DMS79 (cell line): Measurements from ENCODE around the gene TMEM108.

Experiments
- DNase-seq: peaks from one replicate; lab custom pipeline; 2025; lab: John Stamatoyannopoulos, UW

Gene TMEM108

DNA sequence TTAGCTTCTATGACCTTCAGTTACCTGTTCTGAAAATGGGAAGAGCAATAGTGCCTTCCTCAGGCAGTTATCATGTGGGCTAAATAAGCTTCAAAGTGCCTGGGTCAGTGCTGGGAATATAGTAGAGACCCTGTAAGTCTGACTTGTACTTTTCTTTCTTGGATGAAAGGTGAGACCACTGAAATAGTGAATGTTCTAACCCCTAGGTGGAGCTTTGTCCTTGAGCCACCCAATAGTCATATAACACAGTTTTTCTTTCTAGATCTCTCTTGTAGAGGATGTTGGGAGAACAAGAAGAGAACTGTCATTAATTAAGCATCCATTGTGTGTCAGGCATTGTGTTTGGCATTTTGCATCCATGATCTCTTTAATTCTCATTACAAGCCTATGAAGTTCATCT lies 348.7 kb downstream of the TMEM108 start:
- DNase-seq, result no peak

DNA sequence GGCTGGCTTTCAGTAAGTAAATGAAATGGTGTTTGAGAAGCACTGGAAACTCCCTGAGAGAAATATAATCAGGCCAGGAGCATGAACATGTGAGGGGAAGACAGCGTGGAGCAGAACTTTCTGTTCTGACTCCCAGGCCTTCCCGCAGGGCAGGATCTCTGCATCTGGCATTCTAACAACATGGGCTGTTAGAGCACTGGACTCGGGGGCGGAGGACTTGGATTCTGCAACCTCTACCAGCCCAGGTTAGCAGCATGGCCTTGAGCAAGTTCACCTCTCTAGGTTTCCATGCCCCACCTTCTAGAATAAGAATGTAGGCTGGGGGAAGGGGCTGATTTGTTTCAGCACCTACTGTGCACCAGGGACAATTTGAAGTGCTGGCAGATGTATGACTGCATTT lies 349.1 kb downstream of the TMEM108 start:
- DNase-seq, result no peak

DNA sequence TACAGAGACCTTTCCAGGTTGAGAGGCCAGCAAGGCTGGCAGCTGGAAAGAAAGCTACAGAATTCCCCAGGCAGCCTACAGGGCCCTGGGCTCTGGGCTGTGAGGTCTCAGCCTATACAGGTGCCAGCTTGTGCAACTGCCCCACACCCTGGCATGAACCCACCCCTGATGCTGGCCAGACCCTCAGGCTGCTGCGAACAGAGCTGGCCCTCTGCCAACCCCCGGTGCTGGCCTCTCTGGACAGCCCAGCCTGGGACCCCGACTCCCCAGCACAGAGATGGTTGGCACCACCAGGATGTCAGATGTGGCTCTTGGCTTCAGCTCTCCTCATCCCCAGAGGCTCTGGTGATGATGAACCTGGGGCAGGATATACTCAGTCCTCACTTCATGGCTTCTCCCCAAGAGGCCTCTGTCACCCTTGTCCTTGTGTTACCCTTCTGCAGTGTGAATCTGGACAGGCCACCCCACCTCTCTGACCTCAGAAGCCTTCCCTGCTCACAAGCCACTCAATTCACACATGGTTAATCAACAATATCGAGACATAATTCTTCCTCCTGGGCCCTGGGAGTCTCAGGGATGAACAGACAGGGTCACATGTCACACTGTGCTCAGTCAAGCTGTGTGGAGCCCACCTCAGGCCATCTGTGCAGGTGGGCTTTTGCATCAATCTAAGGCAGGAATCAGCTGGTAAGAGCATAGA lies 350.7 kb downstream of the TMEM108 start:
- DNase-seq, result no peak

DNA sequence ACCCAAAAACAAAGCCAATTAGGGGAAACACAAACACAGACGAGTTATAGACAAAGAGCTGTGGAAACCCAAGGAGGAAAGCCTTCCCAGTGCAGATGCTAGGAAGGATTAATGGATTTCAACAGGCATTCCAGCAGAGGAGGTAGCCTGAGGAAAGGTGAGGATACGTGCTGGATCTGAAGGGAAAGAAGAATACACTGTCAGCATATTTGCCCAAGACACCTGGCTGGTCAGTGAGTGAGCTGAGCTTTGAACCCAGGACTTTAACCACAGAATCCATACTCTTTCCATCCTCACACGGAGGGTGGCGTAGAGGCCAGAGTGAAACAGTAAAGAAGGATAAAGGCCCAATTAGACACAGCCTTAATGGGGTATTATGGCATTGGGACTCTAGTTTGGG lies 352.5 kb downstream of the TMEM108 start:
- no peak for DNase-seq

DNA sequence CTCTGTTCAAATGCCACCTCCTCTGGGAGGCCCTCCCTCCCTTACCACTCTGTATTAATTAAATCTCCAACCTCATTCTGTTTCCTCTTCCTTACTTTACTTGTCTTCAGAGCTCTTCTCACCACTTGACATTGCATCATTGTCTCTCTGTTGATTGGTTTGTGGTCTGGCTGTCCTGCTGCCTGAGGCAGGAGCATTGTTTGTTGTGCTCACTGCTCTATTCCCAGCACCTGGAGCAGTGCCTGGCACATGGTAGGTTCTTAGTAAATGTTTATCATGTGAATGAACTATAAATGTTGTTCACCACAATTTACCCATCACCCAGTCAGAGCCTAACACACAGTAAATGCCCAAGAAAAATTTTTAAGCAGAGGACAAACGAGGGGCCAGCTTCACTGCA lies 355.0 kb downstream of the TMEM108 start:
- DNase-seq, result no peak

DNA sequence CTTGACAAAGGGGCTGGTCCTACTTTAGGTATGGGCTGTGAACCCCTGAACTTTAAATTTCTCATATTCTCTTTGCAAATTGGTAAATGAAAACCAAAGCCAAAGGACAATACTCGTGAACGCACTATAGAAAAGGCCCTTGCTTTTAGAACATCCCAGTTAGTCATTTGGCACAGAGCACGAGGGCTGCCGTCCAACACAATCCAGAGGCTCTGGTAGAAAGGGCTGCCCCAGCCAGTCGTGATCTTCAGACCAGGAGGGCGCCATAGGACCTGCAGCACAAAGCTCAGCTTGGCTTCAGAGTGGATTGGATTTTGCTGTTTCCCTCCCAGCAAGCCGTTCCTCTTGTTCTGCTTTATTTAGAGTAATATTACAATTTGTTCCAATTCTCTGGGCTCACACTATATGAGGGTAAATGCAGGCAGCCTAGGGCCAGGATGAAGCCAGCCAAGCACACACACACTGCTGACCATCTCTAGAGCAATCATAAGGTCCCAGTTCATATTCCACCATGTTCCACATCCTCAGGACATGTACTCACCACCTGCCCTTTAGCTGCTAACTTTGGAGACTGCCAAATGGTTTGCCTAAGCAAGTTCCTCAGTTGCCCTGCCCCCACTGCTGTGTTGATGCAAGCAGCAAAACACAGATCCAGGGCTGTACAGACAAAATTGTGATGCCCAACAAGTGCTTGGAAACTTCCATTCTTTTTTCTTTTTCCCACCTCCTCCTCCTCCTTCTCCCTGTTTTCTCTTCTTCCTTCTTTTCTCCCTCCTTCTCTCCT lies 355.7 kb downstream of the TMEM108 start:
- no peak for DNase-seq

DNA sequence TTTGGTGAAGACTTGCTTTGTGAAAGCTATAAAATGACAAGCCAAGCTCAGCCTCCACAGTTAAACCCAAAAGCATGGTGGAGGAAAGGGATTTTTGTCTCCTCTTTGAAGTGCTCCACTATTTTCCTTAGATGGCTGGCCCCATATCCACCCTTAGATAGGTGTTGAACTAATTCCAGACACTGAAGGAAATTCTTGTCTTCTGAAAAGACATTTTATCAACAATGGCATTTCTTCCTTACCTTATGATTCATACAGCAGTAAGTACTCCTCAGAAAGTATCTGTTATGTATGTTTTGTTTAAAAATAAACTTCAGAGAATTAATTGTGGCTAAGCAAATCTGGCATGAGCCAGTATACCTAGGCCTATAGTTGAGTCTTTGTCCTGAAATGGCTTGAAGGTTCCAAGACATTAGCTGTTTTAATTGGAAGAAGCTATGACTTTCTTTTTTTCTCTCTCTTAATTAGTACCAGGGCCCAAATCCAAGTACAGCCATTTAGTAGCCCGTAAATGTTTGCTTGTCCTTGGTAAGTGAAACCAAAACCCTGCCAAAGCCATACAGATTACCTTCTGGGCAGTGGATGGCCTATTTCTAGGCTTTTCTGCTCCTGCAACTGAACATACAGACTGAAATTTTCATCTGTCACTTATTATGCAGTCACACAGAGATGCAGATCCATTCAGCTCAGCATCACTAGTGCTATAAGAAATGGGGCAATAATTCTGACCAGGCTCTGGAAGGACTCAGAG lies 356.5 kb downstream of the TMEM108 start:
- DNase-seq, result no peak

DNA sequence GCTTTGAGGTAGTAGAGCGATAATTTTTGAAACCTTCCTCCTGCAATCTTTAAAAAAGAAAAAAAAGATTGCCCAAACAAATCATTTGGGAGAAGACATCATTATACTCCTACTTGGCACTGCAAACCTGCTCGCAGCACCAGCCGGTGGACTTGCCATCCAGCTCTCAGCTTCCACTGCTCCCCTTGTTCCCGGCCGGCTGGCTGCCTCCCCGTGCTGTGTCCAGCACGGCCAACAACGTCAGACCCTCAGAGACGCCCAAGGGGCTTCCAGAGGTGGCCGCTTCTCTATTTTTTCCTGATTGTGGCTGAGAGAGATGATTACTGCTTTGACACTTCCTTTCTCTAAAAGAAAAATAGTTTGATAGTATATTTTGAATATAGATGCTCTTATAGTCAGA lies 358.7 kb downstream of the TMEM108 start:
- no peak for DNase-seq

DNA sequence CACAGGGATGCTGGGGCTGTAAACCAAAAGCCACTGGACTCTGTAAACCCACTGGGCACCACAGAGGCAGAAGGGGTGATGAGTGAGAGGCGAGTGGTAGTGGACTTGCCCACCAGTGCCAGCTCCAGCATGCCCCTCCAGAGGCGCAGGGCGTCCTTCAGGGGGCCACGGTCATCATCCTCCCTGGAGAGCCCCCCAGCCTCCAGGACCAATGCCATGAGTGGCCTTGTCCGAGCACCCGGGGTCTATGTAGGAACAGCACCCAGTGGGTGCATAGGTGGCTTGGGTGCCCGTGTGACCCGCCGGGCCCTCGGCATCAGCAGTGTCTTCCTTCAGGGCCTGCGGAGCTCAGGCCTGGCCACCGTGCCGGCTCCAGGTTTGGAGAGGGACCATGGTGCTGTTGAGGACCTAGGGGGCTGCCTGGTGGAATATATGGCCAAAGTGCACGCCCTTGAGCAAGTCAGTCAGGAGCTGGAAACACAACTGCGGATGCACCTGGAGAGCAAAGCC lies 361.9 kb downstream of the TMEM108 start, which contains the start of gene BFSP2:
Gene BFSP2, plus strand, starts transcription at position 51 of the 510 bp plus-strand sequence. Its CDS starts 28 bp downstream, at position 79.
- no peak for DNase-seq

DNA sequence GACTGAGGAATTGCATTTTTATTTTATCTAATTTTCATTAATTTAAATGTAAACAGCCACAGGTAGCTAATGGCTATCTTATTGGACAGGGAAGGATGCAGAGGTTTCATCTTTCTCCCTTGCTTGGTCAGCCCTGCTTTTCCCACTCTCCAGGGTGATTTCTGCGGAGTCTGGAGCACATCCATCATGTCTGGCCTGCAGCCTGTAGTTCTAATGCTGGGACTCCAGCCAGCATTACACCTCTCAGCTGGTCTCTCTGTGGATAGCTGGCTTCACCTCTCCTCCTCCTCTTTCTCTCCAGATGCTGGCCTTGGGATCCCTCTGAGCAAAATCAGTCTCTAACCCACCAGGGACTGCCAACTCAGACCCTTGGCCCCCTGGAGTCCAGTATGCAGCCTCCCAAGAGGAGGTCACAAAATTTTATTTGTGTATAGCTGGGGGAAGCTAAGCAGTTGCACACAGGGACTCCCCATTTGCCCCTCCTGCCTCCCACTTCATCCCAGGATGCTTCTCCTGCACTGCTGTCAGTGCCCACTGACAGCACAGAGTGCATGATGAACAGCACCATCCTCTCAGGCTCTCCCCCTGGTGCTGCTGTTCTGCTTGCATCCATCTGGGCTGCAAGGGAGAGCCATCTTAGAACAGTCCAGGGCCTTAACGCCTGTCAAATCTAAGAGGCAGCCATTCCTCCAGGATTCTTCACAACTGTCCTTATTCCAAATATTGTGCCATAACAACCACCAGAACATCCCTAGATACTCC lies 363.4 kb downstream of the TMEM108 start:
- no peak for DNase-seq

DNA sequence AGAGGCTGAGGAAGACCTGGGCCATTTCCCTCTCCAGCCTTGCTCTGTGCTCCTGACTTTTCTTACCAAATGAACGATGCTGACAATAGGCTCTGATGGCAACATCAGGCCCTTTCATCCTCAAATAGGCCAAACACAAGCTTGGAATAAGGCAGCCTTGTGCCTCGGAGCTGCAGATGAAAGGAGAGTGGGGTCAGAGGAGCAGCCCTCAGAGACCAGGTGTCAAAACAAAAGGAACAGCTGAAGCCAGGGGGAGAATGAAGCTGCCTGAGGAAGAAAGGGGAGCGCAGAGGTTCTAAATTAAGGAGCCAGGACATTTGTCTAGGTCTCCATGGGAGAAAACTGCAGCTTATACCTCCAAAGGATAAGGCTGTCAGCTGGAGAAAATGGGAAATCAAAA lies 366.7 kb downstream of the TMEM108 start:
- no peak for DNase-seq

DNA sequence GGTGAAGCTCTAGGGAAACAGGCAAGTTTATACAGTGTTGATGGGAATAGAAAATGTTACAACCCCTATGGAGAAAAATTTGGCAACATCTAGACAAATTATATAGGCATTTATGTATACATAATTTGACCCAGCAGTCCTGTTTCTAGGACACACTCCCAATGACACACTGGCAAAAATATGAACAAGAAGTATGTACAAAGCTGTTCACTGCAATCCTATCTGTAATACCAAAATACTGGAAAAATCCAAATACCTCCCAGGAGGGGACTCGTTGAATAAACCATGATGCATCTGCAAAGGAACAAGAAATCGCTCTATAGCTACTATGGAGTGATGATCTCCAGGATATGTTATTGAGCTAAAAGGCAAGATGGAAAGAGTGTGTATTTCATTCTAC lies 370.2 kb downstream of the TMEM108 start:
- no peak for DNase-seq

DNA sequence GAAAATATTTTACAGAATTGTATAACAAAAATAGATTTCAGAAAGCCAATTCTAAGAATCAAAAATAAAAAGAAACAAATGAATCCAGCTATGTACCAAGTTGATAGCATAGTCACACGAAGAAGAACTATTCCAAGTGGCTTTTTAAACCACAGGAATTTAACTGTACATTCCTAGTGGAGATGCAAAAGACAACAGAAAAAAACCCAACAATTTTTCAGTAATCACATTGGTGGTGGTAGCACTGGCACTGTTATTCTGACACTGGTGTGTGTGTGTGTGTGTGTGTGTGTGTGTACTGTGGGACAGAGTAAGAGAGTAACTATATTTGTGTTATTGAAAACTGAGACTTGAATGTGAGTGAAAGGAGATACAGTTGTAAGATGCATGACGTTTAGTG lies 370.8 kb downstream of the TMEM108 start:
- no peak for DNase-seq

DNA sequence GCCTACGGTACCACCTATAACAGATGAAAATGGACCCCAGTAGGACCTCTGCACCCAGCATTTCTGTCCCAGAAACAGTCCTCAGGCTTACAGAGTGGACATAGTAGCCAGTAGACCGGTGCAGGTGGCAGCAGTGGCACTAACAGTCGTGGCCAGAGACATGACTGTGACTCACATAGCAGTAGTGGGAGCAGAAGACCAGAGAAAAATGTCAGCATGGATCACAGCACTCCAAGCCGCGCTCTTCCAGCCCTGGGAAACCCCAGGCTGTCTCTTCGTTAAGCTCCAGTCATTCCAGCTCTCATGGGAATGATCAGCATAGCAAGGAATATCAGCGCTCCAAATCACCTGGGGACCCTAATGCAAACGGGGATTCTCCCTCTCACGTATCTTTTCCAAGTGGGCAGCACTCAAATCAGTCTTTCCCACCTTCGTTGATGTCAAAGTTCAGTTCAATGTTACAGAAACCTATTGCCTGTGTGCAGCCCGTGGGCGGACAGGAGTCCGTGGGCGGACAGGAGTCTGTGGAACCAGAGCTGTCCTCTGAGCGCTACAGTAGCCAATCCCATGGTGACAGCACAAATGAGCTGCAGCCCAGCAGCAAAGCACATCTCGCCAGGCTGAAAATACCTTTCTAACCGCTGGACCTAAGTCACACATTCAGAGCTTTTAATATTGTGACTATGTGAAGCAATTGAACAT lies 372.2 kb downstream of the TMEM108 start:
- DNase-seq, result no peak

DNA sequence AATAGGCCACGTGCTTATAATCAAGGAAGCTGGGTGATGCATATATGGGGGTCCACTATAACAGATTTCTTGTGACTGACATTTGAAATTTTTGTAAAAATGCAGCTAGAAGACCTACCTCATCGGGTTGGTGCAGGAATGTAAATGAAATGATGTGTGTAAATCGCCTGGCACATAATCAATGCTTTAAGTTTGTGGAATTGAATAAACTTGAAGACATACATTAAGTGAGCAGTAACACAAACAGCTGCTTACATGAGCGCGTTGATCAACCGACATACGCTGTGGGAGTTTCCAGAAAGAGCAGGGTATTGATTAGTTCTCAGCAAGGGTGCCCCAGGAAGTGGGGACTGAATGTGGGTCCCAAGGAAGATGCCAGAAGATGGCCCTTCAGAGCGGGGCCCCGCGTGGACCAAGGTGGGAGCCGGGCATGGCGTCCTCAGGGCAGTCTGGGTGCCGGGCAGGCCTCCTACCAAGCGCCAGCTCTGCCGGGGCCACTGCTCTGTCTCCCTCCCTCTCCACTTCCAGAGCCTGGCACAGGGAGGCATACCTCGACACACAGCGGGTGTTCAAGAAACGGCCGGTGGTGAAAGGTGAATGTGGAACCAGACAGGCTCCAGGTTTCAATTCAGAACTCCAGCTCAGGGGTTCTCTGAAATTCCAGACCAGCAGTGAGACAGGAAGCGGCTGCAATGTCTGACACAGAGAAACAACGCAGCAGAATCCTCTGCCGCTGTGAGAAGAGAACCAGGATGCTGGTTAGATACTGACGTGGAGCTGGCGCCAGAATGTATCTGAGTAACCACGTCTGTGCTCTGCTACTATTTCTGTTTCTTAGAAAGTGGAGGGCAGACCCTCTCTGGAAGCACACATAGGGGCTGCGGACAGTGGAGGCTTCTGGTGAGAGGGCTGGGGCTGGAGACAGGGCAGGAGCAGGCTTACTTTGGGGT lies 374.3 kb downstream of the TMEM108 start:
- no peak for DNase-seq

DNA sequence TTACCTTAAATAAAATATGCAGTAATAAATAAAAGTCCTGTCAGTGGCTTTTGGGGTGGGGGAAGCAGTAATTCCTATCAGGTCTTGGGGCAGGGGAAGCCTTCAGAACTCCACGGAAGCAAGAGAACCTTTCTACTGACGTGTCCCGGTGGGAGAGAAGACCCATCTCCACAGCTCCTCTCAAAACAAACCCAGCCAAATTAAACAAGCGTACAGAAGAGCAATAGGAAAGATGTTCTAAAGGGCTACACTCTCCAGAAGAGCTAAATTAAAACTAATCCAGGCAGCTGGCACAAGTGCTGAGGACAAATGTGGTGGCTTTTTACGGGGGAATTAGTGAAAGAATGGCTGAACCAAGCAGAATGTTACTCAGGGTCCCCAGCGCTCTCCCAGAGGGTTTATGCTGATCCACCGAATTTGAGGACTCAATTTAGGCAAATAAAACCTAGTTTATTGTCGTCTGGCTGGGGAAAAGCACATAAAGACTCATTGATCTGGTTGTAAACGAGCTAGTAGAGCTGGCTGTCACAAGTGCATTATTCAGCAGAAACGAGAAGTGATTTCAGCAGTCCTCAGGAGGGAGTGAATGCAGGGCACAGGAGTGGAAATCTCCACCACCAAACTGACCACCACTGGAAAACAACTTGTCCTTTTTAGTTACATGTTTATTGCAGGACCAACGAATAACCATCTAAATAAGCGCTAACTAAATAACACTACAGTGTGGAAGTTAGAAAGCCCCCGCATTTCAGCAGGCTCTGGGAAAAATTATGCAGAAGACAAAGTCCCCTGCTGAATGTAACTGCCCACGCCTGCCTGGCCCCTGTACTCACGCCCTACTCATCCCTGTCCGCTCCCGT lies 375.2 kb downstream of the TMEM108 start:
- peak; percentile 31 for DNase-seq

DNA sequence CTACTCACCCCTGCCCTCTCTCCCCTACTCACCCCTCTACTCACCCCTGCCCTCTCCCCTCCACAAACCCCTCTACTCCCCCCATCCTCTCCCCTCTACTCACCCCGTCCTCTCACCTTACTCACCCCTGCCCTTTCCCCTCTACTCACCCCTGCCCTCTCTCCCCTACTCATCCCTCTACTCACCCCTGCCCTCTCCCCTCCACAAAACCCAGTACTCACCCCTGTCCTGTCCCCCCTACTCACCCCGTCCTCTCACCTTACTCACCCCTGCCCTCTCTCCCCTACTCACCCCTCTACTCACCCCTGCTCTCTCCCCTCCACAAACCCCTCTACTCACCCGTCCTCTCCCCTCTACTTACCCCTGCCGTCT lies 375.8 kb downstream of the TMEM108 start:
- DNase-seq, result no peak

DNA sequence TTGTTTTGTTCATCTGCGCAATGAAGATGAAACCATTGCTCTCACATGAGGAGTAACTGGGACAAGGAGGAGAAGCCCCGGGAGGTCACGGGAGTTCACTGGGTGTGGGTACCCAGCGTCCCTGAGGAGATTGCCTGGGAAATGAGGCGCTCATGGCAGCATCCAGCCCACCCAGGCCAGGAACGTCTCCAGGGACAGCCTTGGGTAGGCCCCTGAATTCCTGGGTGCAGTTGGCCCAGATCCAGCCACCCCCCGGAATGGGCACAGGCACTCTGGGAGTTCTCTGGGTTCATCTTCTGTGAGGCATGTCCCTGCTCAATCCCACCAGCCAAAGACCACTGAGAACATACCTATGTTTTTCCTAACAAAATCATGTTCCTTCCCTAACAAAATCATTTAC lies 380.2 kb downstream of the TMEM108 start:
- no peak for DNase-seq
